Vagina (tissue), 2 donors: ENCODE results near the gene DCST2. TPM values are rescaled to one million over a fixed set of nuclear protein-coding genes. Genes with fewer than 3 reads are reported as not detected.

Experiments used
- DNase-seq, 2 donors: peaks; one replicate each; pipeline ENCODE4 v3.0.0-alpha.2; 2017; ENCODE audit errors: extremely low spot score in 2 of 2
- H3K27ac ChIP-seq: fragments of 200-600 bp; sonication (generic); one replicate; pipeline ENCODE4 v1.5.1; 2019
- H3K27me3 ChIP-seq: fragments of 200-600 bp; sonication (generic); one replicate; pipeline ENCODE4 v1.5.1; 2019
- H3K36me3 ChIP-seq, 2 donors: fragments of 200-600 bp; sonication (generic); one replicate each; pipeline ENCODE4 v1.5.1; 2017 to 2019
- H3K4me1 ChIP-seq: fragments of 200-600 bp; sonication (generic); one replicate; pipeline ENCODE4 v1.5.1; 2019
- H3K4me3 ChIP-seq, 2 donors: fragments of 200-600 bp; sonication (generic); 1 replicate in 1 of 2; 2 replicates in 1 of 2; pipeline ENCODE4 v1.5.1; 2016 to 2019
- H3K9me3 ChIP-seq: fragments of 200-600 bp; sonication (generic); one replicate; pipeline ENCODE4 v1.5.1; 2019
- CTCF ChIP-seq, 3 experiments: fragments of 450-650 bp in 2 of 3; fragments of 200-600 bp in 1 of 3; sonication (generic) in 1 of 3; IDR thresholded peaks; one replicate each; pipeline ENCODE4 v1.5.1; 2017 to 2019; ENCODE audit warnings: antibody characterized with exemption in 3 of 3, mild to moderate bottlenecking in 2 of 3, moderate library complexity in 2 of 3
- POLR2A ChIP-seq, 2 donors: fragments of 450-650 bp; IDR thresholded peaks; one replicate each; pipeline ENCODE4 v1.6.1; 2017; ENCODE audit warnings: antibody characterized with exemption in 2 of 2, mild to moderate bottlenecking in 2 of 2, moderate library complexity in 2 of 2
- POLR2AphosphoS5 ChIP-seq, 2 donors: sonication (generic); formaldehyde crosslinking; IDR thresholded peaks; one replicate each; pipeline ENCODE4 v1.9.0; 2017; ENCODE audit warnings: antibody characterized with exemption in 2 of 2, mild to moderate bottlenecking in 2 of 2, low read depth in 1 of 2; ENCODE audit not compliant: insufficient read depth in 1 of 2
- intact Hi-C: fragments of 100-400 bp; cut with DNase I; formaldehyde crosslinking; loops from one replicate; pipeline ENCODE4 v1.15.1; 2023
- total RNA-seq: library from RNA; depleted of rRNA; stranded (reverse); fragments of >200 nt; gene quantifications from one replicate; pipeline ENCODE4 v1.2.3, GENCODE V29; 2016

DCST2 gene
- total RNA-seq = 7.9 TPM

- DNase-seq = no peak
- Histone ChIP-seq H3K36me3 (no peaks in the 10 kb centered on the region), H3K27me3 (no peaks in the 10 kb centered on the region), H3K9me3 (no peaks in the 10 kb centered on the region), H3K27ac (no peak within 1 kb of the TSS), H3K4me1 (peaks cover 20% of the 10 kb centered on the region), H3K4me3 (no peak within 1 kb of the TSS)
- TF ChIP-seq CTCF (IDR thresholded peaks at IDR 0.05) (no peak), POLR2AphosphoS5 (IDR thresholded peaks at IDR 0.05; ENCODE audit: insufficient read depth in 1 of 2, low read depth in 1 of 2) (no peak), POLR2A (IDR thresholded peaks at IDR 0.05) (no peak)
- intact Hi-C loops = no loop called here
Measured at GRCh38 chr1:155033524-155033923, at the start of gene DCST2, which contains the start of gene DCST1. Gene DCST2 (minus strand): TSS chr1:155033781. CDS start chr1:155033701, 80 bp downstream. Gene DCST1 (plus strand): TSS chr1:155033824. CDS start chr1:155034037, 213 bp downstream.

DNA sequence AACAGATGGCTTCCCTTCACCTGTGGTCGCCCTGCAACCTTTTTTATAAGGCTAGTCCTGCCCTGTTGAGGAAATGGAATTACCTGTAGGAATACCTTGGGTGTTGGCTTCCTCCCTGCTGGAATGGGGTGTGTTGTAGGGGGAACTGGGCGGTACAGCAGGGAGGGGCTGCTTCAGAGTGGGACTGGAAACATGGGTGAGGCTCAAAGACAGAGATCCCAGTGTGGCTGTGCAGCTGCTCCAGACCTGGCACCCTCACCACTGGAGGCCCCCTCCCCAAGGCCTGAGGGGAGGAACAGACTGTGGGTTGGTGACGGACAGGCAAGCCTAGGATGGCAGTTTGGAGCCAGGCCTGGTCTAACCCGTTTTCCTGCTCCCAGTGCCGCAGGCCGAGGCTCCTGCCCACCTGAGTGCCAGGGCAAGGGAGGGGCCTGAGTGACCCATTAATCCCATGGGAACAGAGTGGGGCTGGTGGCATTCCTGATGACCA lies 49.5 kb upstream of the DCST2 start:
- intact Hi-C loops = no loop called here
- no peak for DNase-seq
- peaks cover 70% of the 10 kb centered on the region for H3K4me1 ChIP-seq
- TF ChIP-seq POLR2AphosphoS5 (IDR thresholded peaks at IDR 0.05; ENCODE audit: insufficient read depth in 1 of 2, low read depth in 1 of 2) (no peak), CTCF (IDR thresholded peaks at IDR 0.05) (no peak), POLR2A (IDR thresholded peaks at IDR 0.05) (no peak)
- H3K36me3 ChIP-seq = no peaks in the 10 kb centered on the region
- H3K27ac ChIP-seq = peak overlapping the region; percentile 51
- peak overlapping the region in 1 of 2 donors; percentile 43 for H3K4me3 ChIP-seq
- no peaks in the 10 kb centered on the region for H3K9me3 ChIP-seq
- peaks cover 24% of the 10 kb centered on the region for H3K27me3 ChIP-seq

DNA sequence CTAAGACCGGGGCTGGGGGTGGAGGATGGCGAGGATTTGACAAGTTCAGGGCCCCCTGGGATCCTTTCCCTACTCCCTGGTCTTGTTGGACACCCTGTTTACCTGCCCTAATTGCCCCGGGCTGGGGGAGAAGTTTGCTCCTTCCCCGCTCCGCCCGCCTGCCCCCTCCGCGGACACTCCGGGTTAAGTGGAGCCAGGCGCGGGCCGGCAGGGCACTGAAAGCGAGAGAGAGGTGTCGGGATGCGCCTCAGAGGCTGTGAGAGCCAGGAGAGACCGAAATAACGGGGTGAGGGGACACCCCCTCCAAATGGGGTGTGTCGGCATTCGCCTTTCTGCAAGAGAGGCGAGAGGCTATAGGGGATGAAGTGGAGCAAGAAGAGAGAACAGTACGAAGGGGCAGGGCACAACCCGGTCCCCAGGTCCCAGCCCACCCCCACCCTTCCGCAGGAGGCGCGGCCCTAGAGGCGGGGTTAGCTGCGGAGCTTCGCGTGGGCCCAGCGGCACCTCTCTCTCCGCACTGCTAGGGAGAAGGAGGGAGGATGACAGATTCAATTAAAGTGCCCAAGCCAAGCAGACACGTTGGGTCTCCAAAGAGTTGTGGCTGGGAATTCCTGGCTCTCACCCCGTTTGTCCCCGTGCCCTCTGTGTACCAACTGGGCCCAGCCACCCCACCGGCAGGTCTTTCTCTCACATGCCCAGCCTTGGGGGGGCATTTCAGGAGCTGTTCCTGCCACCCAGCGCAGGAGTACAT lies 48.9 kb upstream of the DCST2 start:
- Histone ChIP-seq H3K27me3 (peaks cover 24% of the 10 kb centered on the region), H3K36me3 (no peaks in the 10 kb centered on the region), H3K4me3 (peak overlapping the region; percentile 38 to 43), H3K9me3 (no peaks in the 10 kb centered on the region), H3K27ac (peak overlapping the region; percentile 51), H3K4me1 (peaks cover 70% of the 10 kb centered on the region)
- intact Hi-C loops = no loop called here
- DNase-seq = peak in 1 of 2 donors; percentile 83
- no peak for TF ChIP-seq CTCF (IDR thresholded peaks at IDR 0.05)
- TF ChIP-seq POLR2A (IDR thresholded peaks at IDR 0.05) = no peak
- no peak for TF ChIP-seq POLR2AphosphoS5 (IDR thresholded peaks at IDR 0.05; ENCODE audit: insufficient read depth in 1 of 2, low read depth in 1 of 2)

DNA sequence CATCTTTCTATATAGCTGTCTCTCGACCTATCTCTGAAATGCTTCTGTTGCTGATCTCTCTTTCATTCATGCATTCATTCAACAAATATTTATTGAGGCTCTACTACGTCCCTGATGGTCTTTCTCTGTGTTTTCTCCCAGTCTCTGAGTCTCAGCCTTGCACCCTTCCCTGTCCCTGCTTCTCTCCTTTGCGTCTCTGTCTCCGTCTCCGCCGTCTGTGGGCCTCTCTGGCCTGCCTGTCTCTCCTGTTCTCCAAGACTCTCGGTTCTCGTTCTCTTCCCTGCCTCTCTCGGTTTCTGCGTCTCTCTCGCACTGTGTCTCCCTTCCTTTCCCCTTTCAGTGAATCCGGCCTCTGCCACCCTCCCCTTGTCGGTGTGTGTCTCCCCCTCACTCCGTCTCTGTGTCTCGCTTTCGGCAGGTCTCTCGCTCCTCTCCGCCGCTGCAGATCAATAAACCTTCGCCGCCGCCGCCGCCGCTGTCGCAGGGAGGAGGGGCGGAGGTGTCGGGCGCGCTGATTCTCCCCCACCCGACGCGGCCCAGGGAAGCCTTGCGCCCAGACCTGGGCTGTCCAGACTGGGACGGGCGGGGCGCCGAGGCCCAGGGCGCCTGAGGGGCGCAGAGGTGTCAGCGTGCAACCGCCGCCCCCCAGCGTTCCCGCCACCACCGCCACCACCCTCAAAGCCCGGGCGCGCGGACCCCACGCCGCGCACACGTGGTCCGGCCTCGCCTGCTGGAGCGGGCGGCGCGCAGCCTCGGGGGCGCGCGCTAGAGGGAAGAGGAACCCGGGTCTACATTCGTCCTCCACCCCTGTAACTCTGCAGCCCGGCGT lies 48.1 kb upstream of the DCST2 start:
- intact Hi-C loops = no loop called here
- TF ChIP-seq POLR2A (IDR thresholded peaks at IDR 0.05) (no peak), CTCF (IDR thresholded peaks at IDR 0.05) (no peak), POLR2AphosphoS5 (IDR thresholded peaks at IDR 0.05; ENCODE audit: insufficient read depth in 1 of 2, low read depth in 1 of 2) (no peak)
- Histone ChIP-seq H3K4me3 (peak overlapping the region; percentile 38 to 43), H3K27ac (peak overlapping the region; percentile 51), H3K27me3 (peaks cover 24% of the 10 kb centered on the region), H3K36me3 (no peaks in the 10 kb centered on the region), H3K4me1 (peaks cover 70% of the 10 kb centered on the region), H3K9me3 (no peaks in the 10 kb centered on the region)
- no peak for DNase-seq
